Activated CD4-positive, alpha-beta T cell treated with anti-CD3 and anti-CD28 coated beads, Interleukin-2, Interleukin-4, amounts not matched to agents 100 ng/mL and 50 ng/mL, durations not matched to agents 16 hours and 8 hours (primary cell): ENCODE data around the gene MAPK12.

Experiments
- DNase-seq: peaks from one replicate; pipeline ENCODE4 v3.0.0-alpha.2; 2020; ENCODE audit warnings: low spot score

Gene MAPK12

DNA sequence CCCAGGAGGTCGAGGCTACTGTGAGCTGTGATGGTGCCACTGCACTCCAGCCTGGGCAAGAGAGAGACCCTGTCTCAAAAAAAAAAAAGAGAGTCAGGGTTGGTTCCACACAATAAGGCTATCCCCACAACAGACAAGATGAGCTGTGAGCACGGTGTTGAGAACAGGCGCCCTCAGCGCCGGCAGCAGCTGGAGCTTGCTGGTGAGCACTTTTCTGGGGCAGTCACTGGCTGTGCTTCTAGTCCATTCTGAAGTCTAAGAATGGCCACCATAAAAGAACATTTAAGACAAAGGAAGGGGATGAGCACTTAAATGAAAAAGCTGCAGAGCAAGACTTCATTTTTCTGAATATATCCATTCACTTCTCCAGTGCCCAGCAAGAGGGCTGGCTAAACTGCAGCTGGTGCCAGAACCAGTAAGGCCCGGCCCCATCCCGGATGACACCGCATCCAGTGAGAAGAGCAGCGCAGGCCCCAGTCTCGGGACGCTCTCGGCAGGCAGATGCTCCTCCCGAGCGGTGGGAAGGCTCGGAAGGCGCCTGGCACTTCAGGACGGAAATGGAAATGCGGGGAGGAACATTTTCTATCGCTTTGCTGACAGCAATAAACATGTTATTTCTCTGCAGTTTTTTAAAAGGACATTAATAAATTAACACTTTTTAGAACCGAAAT lies 28.9 kb downstream of the MAPK12 start:
- no peak for DNase-seq

DNA sequence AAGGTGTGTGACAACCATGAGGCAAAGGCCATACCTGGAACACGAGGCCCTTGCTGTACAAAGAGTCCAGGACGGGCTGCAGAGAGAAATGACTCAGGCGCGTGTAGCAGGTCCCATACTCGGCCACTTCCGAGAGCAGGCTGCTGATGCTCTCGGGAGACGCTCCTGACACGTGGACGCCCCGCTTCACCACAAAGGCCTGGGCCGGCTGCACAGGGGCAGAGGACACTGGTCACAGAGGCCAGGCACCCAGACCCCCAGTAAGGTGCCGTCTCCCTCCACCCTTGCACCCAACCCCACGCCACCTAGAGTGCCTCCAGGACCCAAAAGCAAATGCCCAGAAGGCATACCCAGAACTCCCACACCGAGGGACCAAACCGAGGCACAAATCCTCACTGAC lies 32.1 kb downstream of the MAPK12 start:
- no peak for DNase-seq

DNA sequence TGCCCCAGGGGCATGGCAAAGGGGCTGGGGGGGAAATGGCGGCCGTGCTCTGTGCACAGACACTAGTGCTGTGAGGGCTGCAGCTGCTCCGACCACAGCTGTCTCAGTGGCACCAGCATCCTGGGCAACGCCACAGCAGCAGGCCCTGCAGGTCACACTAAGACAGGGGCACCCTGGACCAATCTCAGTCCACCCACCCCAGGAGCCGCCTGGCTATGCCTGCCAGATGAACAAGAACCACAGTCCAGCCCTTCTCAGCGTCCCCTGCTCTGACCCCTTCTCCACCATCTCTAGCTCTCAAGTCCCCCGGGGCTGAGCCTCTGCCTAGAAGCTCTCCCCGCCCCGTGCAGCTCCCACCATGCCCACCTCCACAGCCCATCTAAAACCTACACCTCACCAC lies 33.1 kb downstream of the MAPK12 start:
- DNase-seq = no peak

DNA sequence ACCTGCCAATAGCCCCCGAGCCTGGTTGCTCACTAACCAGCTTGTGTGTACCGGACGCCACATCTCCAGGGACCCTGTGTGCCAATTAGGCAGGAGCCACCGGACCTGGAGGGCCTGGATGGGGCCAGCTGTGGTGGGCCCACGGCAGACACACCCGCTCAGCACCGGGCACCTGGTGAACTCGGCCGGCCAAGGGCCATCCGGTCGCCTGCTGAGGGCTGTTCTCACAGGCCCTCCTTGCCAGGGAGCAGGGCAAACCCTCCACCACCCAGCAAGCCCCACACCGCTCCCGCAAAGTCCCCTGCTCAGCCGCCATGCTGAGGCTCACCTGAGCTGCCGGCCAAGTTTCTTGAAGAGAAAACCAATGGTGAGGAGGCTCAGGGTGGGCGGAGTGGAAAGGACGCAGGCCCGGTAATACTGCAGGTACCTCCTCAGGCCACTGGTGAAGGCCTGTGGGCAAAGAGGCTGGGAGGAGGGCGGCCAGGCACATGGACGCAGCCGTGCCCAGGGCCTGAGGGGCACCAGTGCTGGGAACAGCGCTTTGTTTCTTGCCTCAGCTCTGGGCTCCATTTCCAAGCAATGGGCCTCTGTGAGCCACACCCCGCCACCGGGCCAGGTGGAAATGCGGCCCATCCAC lies 33.8 kb downstream of the MAPK12 start:
- DNase-seq = no peak

DNA sequence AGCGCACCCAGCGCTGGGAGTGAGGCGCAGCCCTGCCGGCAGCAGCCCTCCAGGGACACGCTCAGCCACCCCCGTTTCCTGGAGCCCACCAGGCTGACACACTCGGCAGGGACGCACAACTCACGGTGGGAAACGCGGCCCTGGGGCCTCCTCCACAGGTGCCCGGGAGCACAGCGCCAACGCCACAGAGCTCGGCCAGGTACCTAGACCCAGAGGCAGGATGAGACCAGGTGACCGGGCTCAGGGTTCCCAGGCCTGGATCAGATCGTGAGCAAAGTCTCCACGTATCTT lies 34.7 kb downstream of the MAPK12 start:
- DNase-seq = no peak

GRCh38 chr22:50226063-50226874 lies 35.2 kb downstream of the MAPK12 start:
- no peak for DNase-seq

DNA sequence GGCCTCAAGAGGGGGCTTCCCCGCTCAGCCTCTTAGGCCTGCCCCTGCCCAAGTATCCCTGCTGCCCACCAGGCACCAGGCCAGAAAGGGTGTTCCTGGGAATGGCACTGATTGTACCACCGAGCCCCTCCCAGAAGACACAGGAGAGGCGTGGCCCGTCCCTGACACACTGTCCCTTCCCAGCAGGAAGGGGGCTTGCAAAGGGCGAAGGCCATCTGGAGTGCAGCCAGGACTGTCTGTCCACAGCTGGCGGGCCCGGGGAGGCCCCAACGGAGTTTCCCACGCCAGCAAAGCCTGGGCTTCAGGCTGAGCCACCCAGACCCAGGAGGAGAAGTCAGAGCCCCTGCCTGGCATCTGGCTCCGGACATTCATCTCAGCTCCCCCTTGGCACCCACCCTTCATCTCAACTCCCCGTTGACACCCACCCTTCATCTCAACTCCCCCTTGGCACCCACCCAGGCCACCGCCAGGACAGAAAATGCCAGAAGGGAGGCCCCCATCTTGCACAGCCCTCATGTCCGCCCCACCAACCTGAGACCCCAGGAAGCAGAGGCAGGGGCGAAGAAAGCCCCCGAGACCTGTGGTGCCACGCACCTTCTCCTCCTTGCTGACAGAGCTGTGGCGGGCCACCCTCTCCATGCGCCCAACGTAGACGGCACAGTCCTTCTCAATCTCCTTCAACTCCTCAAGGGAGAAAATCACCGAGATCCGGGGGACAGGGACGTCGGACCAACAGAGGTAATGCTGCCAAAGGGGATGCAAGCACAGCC lies 36.1 kb downstream of the MAPK12 start:
- DNase-seq = no peak

DNA sequence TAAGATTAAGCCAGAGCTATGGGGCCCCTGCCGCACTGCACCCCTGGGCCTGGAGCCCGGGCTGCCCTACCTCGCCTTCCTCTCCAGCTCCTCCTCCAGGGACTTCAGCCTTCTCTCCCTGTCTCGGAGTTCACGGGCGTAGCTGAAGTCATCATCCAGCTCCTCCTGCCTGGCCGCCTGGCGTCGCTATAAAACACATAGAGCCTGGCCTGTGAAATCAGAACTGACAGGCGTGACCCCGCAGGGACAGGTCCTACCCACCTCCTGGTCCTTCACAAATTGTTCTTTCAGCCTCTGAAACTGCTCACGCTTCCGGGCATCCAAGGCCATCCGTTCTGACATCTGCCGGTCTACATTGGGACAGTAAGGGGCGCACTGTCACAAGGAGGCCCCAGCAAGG lies 37.4 kb downstream of the MAPK12 start:
- no peak for DNase-seq

DNA sequence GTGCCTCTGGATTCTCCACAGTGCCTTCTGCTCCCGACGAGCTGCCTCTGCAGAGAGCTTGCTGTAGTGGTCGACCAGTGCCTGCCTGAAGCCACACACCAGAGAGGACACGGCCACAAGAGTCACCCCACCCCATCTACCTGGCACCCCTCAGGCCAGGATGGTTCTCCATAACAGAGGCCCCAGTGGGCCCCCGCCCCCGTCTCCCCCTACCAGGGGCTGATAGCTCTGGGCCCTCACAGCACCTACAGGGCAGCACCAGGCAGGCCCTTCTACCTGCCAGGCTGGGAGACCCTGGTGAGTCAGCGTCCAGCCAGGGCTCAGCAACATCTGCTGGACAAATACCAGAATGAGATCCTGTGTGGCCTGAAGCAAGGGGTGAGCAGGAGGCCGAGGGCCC lies 39.0 kb downstream of the MAPK12 start:
- no peak for DNase-seq

DNA sequence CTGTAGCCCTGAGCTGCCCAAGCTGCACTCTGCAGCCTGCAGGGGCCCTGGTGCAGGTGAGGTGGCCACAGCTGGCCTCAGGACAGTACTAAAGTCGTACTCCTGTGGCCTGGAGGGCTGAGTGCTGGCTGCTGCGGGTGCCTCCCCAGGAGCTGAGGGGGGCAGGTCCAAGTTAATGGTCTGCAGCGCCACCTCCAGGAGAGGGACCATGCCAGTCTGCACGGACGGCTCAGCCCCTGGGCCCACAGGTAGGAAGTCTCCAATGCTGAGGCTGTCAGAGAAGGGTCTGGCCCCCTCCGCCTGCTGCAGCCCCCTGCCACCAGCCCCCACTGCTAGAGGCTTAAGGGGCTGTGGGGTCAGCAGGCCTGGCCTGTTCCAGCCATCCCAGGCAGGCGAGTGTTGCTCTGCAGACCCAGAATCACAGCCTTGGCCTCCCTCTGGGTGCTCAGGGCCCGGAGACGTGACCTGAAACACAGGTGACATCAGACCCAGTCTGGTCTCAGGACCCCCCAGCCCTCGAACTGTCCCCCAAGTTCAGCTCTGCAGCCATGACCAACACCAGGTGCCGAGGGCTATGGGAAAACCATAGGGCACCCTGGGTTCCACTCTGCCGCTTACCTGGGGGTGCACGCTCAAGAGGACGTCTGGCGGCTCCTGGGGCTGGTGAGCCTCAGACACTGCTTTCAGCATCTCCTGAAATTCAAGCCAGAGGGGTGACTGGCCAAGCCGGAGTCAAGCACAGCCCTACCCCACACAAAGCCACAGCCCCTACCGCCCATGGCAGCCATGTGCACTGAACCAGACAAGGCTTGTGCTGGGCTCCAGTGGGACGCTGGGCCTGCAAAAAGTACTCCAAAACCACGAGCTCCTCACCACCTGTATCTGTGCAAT lies 39.8 kb downstream of the MAPK12 start:
- no peak for DNase-seq

DNA sequence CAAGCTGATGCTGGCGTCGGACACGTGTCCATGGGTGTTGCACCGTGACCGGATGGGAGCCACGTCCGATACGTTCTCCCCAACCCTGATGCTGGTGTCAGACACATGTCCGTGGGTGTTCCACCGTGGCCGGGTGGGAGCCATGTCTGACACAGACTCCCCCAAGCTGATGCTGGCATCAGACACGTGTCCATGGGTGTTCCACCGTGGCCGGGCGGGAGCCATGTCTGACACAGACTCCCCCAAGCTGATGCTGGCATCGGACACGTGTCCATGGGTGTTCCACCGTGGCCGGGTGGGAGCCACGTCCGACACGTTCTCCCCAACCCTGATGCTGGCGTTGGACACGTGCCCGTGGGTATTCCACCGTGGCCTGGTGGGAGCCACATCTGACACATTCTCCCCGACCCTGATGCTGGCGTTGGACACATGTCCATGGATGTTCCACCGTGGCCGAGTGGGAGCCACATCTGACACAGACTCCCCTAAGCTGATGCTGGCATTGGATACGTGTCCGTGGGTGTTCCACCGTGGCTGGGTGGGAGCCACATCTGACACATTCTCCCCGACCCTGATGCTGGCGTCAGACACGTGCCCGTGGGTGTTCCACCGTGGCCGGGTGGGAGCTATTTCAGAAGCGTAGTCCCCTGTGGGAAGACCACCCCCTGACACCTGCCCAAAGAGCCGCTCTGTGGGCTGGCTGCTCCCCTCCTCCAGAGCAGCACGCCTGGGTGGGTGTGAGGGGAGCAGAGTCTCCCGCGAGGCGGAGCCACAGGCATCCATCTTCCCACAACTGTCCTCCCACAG lies 40.7 kb downstream of the MAPK12 start:
- no peak for DNase-seq

- no peak for DNase-seq
Measured at GRCh38 chr22:50219800-50220602, 41.5 kb downstream of the MAPK12 start.

- no peak for DNase-seq
Measured at GRCh38 chr22:50218996-50219727, 42.3 kb downstream of the MAPK12 start.

DNA sequence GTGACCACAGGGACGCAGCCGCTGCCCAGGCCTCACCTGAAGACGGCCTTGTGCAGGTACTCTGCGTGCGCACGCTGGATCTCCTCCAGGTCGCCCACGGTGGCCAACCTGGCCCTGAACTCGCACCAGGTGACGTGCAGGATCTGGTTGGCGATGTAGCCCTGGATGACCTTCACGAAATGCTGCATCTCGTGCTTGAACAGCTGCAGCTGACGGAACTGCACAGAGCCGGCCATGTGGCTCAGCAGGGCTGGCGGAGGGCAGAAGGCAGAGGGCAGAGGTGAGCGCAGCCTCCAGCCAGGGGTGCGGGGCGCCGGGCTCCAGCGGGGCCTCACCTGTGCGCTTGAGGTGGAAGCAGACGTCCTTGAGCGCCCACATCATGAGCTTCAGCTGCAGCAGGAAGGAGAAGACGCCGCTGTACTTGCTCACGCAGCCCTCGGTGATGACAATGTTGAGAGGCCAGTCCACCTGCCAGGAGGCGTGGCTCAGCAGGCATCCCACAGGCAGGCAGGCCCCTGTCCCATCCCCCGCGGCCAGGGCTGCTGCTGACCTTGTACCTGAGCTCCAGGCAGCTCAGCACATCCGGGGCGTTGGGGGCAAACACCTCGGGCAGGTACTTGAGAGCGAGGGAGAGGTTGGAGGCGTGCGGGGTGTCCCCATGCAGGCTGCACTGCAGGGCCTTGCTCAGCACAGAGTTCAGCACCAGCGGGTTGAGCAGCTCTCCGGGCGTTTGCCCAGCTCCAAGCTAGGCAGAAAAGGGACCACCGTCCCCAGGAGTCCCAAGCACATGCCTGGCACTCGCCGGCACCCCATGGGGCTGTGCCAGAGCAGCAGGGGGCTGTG lies 43.1 kb downstream of the MAPK12 start:
- no peak for DNase-seq

- DNase-seq = no peak
Measured at GRCh38 chr22:50217543-50218152, 43.8 kb downstream of the MAPK12 start.

- no peak for DNase-seq
Measured at GRCh38 chr22:50216684-50217520, 44.6 kb downstream of the MAPK12 start.
